Measurements from ENCODE around the gene UGDH. TPM values are rescaled to one million over a fixed set of nuclear protein-coding genes. Genes with fewer than 3 reads are reported as not detected.

The UGDH gene
- total RNA-seq (2014; rRNA removed; shearing (Covaris generic); ENCODE audit: low replicate concordance) = 10.3 and 10.9 TPM in 2 replicates

DNA sequence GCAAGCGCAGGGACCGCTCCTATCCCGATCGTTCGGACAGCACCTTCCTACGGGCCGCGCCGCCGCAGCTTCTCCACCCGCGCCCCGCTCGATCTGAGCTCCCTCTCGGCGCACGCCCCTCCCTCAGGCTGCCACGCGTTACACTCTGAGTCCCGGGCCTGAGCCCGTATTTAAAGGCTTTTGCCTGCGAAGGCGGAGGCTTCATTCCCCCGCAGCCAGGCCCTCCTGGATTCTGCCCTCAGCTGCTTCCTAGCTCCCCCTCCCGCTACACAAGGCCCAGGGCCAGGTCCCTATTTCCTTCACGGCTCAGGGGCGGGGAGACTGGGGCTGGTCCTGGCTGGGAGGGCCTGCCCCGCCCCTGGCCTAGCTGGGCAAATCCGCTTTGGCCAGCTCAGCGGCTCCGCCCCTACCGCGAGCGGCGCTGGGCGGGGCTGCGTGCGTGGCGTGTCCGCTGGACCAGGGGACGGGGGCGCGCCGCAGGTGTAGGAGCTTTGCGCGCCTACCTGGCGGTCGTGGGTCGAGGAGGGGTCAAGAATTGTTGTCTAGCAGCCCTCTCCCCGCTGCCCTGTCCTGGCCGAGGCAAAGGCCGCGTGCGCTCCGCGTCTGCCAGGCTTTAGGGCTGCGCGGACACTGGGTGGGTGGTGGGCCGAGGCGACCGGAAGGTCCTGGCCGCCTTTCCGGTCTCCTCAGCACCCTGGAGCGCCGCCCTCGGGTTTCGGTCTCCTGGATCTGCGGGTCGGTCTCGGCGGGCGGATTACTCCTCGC is at the start of gene UGDH:
TSS of gene UGDH (minus strand) at position 144 of the 765 bp plus-strand sequence. CDS start 5,927 bp downstream, outside the sequence.
- Histone ChIP-seq H4K20me1 (ENCODE audit: insufficient read depth, low read depth, low read length) (no peaks in the 10 kb centered on the region), H3K27ac (ENCODE audit: low read length) (peak within 1 kb of the TSS; percentile 23), H3K4me1 (ENCODE audit: low read length) (peaks cover 25% of the 10 kb centered on the region), H3K9me2 (replicated peaks; ENCODE audit: insufficient read depth, low read length) (no peaks in the 10 kb centered on the region), H3K27me3 (ENCODE audit: low read length) (no peaks in the 10 kb centered on the region), H3K9ac (ENCODE audit: low read length) (peak within 1 kb of the TSS; percentile 89), H3K36me3 (ENCODE audit: insufficient read depth, low read length) (no peaks in the 10 kb centered on the region), H3K4me3 (ENCODE audit: low read length) (peak within 1 kb of the TSS; percentile 93), H2AFZ (ENCODE audit: low read length) (peak within 1 kb of the TSS; percentile 85), H3K9me3 (ENCODE audit: low read length) (no peaks in the 10 kb centered on the region; the same call in 1 of the 2 replicates), H3K79me2 (ENCODE audit: low read length) (peaks cover 51% of the 10 kb centered on the region), H3K4me2 (ENCODE audit: low read depth, low read length, poor library complexity, severe bottlenecking) (peak within 1 kb of the TSS; percentile 93)
- peak; percentile 98 for DNase-seq

DNA sequence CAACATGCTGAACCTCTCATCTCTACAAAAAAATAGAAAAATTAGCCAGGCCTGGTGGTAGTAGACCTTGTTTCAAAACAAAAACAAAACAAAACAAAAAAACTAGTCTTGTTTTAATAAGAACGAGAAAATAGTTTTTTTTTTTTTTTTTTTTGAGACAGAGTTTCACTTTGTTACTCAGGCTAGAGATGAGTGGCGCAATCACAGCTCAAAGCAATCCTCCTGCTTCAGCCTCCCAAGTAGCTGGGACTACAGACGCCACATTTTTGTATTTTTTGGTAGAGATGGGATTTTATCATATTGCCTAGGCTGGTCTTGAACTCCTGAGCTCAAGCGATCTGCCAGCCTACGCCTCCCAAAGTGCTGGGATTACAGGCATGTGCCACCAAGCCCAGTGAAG is 47.7 kb upstream of the UGDH start:
- H3K27ac ChIP-seq (ENCODE audit: low read length) = peak overlapping the region; percentile 49
- no peak overlapping the region for H3K4me3 ChIP-seq (ENCODE audit: low read length)

DNA sequence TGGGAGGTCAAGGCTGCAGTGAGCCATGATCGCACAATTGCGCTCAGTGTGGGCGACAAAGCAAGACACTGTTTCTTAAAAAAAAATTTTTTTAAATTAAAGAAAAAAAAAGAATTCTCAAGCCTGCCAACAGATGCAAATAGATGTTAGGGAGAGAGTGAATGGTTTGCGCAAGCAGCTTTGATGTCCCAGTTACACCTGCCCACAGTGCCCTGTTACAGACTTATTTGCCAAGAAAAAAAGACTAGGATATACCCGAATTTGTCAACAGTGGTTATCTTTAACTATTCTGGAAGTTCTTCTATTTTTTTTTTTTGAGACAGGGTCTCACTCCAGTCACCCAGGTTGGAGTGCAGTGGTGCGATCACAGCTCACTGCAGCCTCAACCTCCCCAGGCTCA is 44.3 kb upstream of the UGDH start:
- DNase-seq = no peak
- no peak overlapping the region for H3K27ac ChIP-seq (ENCODE audit: low read length)
- no peak overlapping the region for H3K4me2 ChIP-seq (ENCODE audit: low read depth, low read length, poor library complexity, severe bottlenecking)
- peaks cover 41% of the 10 kb centered on the region for H3K36me3 ChIP-seq (ENCODE audit: insufficient read depth, low read length)
- H3K9me3 ChIP-seq (ENCODE audit: low read length) = no peaks in the 10 kb centered on the region
- no peak overlapping the region for H3K9ac ChIP-seq (ENCODE audit: low read length)
- H2AFZ ChIP-seq (ENCODE audit: low read length) = no peak overlapping the region
- H3K27me3 ChIP-seq (ENCODE audit: low read length) = no peaks in the 10 kb centered on the region
- H3K79me2 ChIP-seq (ENCODE audit: low read length) = peaks cover 66% of the 10 kb centered on the region
- H3K9me2 ChIP-seq (replicated peaks; ENCODE audit: insufficient read depth, low read length) = no peaks in the 10 kb centered on the region
- H3K4me1 ChIP-seq (ENCODE audit: low read length) = peaks cover 22% of the 10 kb centered on the region
- no peak overlapping the region for H3K4me3 ChIP-seq (ENCODE audit: low read length)
- H4K20me1 ChIP-seq (ENCODE audit: insufficient read depth, low read depth, low read length) = no peaks in the 10 kb centered on the region

More for the DNA sequence above, 47.7 kb upstream of the UGDH start:
- 0 out of 2 replicates have a peak, but pooled peaks cover 4% of the 10 kb centered on the region for H4K20me1 ChIP-seq (ENCODE audit: insufficient read depth, low read depth, low read length)
- DNase-seq = no peak
- no peak overlapping the region for H3K9ac ChIP-seq (ENCODE audit: low read length)
- no peaks in the 10 kb centered on the region for H3K9me3 ChIP-seq (ENCODE audit: low read length)
- H3K9me2 ChIP-seq (replicated peaks; ENCODE audit: insufficient read depth, low read length) = no peaks in the 10 kb centered on the region
- H3K27me3 ChIP-seq (ENCODE audit: low read length) = no peaks in the 10 kb centered on the region
- no peak overlapping the region for H2AFZ ChIP-seq (ENCODE audit: low read length)
- peak overlapping the region; percentile 45 for H3K4me2 ChIP-seq (ENCODE audit: low read depth, low read length, poor library complexity, severe bottlenecking)
- H3K36me3 ChIP-seq (ENCODE audit: insufficient read depth, low read length) = peaks cover 37% of the 10 kb centered on the region
- peaks cover 25% of the 10 kb centered on the region for H3K4me1 ChIP-seq (ENCODE audit: low read length)
- peaks cover 78% of the 10 kb centered on the region for H3K79me2 ChIP-seq (ENCODE audit: low read length)

DNA sequence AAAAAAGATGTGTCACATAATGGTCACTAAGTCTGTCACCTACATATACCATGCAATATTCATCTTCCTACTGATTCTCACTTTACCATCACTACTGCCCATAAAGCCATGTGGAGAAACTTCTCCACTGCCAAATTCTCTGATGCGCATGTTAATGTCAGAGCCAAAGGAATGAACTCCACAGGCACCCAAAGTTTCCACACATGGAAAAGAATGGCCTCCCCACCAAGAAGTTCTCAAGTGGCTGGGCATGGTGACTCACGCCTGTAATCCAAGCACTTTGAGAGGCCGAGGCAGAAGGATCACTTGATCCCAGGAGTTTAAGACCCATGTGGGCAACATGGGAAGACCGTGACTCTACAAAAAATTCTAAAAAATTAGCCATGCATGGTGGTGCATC is 43.8 kb upstream of the UGDH start:
- H3K27ac ChIP-seq (ENCODE audit: low read length) = no peak overlapping the region
- peaks cover 67% of the 10 kb centered on the region for H3K79me2 ChIP-seq (ENCODE audit: low read length)
- no peaks in the 10 kb centered on the region for H3K9me3 ChIP-seq (ENCODE audit: low read length)
- no peaks in the 10 kb centered on the region for H3K27me3 ChIP-seq (ENCODE audit: low read length)
- DNase-seq = no peak
- no peak overlapping the region for H2AFZ ChIP-seq (ENCODE audit: low read length)
- no peak overlapping the region for H3K4me2 ChIP-seq (ENCODE audit: low read depth, low read length, poor library complexity, severe bottlenecking)
- no peak overlapping the region for H3K4me3 ChIP-seq (ENCODE audit: low read length)
- peaks cover 46% of the 10 kb centered on the region for H3K36me3 ChIP-seq (ENCODE audit: insufficient read depth, low read length)
- no peaks in the 10 kb centered on the region for H4K20me1 ChIP-seq (ENCODE audit: insufficient read depth, low read depth, low read length)
- H3K9me2 ChIP-seq (replicated peaks; ENCODE audit: insufficient read depth, low read length) = no peaks in the 10 kb centered on the region
- H3K4me1 ChIP-seq (ENCODE audit: low read length) = peaks cover 19% of the 10 kb centered on the region
- H3K9ac ChIP-seq (ENCODE audit: low read length) = no peak overlapping the region

DNA sequence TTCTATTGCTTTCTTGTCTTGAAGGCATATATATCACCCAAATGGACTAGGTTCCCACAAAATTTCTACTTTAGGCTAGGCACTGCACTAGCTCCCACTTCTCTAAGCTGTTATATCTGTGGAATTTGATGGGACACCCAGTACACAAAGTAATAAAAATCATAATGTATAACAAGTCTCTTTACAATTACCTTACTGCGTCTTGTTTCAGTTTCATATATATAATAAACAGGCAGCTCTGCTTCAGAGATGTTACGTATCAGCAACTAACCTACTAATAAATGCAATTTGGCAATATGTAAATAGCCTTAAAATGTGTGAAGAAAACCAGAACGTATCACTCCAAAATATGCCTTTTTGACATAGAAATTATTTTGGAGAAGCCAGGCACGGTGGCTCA is 42.0 kb upstream of the UGDH start:
- peaks cover 67% of the 10 kb centered on the region for H3K79me2 ChIP-seq (ENCODE audit: low read length)
- H3K4me3 ChIP-seq (ENCODE audit: low read length) = no peak overlapping the region
- H3K4me1 ChIP-seq (ENCODE audit: low read length) = peaks cover 4% of the 10 kb centered on the region
- no peak overlapping the region for H3K4me2 ChIP-seq (ENCODE audit: low read depth, low read length, poor library complexity, severe bottlenecking)
- H3K9me3 ChIP-seq (ENCODE audit: low read length) = no peaks in the 10 kb centered on the region
- H4K20me1 ChIP-seq (ENCODE audit: insufficient read depth, low read depth, low read length) = no peaks in the 10 kb centered on the region
- no peak overlapping the region for H2AFZ ChIP-seq (ENCODE audit: low read length)
- peaks cover 58% of the 10 kb centered on the region for H3K36me3 ChIP-seq (ENCODE audit: insufficient read depth, low read length)
- H3K27me3 ChIP-seq (ENCODE audit: low read length) = no peaks in the 10 kb centered on the region
- DNase-seq = no peak
- no peak overlapping the region for H3K9ac ChIP-seq (ENCODE audit: low read length)
- H3K9me2 ChIP-seq (replicated peaks; ENCODE audit: insufficient read depth, low read length) = no peaks in the 10 kb centered on the region
- no peak overlapping the region for H3K27ac ChIP-seq (ENCODE audit: low read length)

DNA sequence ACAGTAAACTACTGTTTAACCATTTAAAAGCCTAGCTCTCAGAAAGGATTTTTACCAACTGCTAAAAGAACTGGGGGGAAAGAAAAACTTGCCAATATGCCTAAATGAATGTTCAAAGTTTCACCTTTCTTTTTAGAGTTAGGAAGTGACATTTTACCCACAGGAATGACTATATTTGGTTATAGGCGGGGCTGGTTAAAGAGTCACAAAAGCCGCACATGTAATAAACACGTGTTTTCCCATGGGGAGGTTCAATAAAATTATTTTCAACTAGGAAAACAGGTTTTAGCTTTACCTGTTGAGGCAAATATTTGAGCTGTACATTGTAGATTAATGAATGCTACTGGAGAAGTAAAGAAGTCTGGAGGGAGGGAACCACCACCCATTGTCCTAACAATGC is 41.6 kb upstream of the UGDH start:
- DNase-seq = no peak
- Histone ChIP-seq H3K4me2 (ENCODE audit: low read depth, low read length, poor library complexity, severe bottlenecking) (no peak overlapping the region), H3K9ac (ENCODE audit: low read length) (no peak overlapping the region), H3K79me2 (ENCODE audit: low read length) (peaks cover 68% of the 10 kb centered on the region), H3K36me3 (ENCODE audit: insufficient read depth, low read length) (peaks cover 58% of the 10 kb centered on the region), H3K4me3 (ENCODE audit: low read length) (no peak overlapping the region), H2AFZ (ENCODE audit: low read length) (no peak overlapping the region), H3K27ac (ENCODE audit: low read length) (no peak overlapping the region), H4K20me1 (ENCODE audit: insufficient read depth, low read depth, low read length) (no peaks in the 10 kb centered on the region), H3K9me3 (ENCODE audit: low read length) (no peaks in the 10 kb centered on the region), H3K9me2 (replicated peaks; ENCODE audit: insufficient read depth, low read length) (no peaks in the 10 kb centered on the region), H3K4me1 (ENCODE audit: low read length) (peaks cover under 1% of the 10 kb centered on the region), H3K27me3 (ENCODE audit: low read length) (no peaks in the 10 kb centered on the region)

DNA sequence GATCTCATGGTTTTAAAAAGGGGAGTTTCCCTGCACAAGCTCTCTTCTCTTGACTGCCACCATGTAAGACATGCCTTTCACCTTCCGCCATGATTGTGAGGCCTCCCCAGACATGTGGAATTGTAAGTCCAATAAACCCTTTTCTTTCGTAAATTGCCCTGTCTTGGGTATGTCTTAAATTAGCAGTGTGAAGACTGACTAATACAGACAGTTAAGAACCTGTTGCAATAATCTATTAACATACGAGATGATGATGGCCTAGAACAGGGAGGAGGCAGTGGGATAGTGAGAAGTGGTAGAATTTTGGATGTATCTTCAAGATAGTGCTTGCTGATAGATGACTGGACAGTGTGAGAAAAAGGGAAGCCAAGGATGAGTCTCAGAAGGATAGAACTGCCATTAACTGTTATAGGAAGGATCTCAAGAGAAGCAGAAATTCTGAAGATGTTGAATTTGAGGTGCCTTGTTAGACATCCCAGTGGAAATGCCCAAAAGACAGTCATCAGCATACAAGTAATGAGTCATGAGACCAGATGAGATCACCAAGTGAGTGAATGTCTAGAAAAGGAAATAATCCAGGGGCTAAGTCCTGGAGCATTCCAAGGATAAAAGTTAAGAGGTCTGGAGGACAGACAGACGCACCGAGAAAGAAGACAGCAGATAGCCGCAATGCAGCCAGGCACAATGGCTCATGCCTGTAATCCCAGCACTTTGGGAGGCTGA is 38.8 kb upstream of the UGDH start:
- H3K9me2 ChIP-seq (replicated peaks; ENCODE audit: insufficient read depth, low read length) = no peaks in the 10 kb centered on the region
- H3K9me3 ChIP-seq (ENCODE audit: low read length) = no peaks in the 10 kb centered on the region
- peaks cover 44% of the 10 kb centered on the region for H3K36me3 ChIP-seq (ENCODE audit: insufficient read depth, low read length)
- no peak overlapping the region for H2AFZ ChIP-seq (ENCODE audit: low read length)
- H3K27ac ChIP-seq (ENCODE audit: low read length) = no peak overlapping the region
- no peak overlapping the region for H3K4me3 ChIP-seq (ENCODE audit: low read length)
- no peaks in the 10 kb centered on the region for H4K20me1 ChIP-seq (ENCODE audit: insufficient read depth, low read depth, low read length)
- H3K4me2 ChIP-seq (ENCODE audit: low read depth, low read length, poor library complexity, severe bottlenecking) = no peak overlapping the region
- no peaks in the 10 kb centered on the region for H3K27me3 ChIP-seq (ENCODE audit: low read length)
- no peak overlapping the region for H3K9ac ChIP-seq (ENCODE audit: low read length)
- H3K4me1 ChIP-seq (ENCODE audit: low read length) = no peaks in the 10 kb centered on the region
- peaks cover 65% of the 10 kb centered on the region for H3K79me2 ChIP-seq (ENCODE audit: low read length)
- no peak for DNase-seq

DNA sequence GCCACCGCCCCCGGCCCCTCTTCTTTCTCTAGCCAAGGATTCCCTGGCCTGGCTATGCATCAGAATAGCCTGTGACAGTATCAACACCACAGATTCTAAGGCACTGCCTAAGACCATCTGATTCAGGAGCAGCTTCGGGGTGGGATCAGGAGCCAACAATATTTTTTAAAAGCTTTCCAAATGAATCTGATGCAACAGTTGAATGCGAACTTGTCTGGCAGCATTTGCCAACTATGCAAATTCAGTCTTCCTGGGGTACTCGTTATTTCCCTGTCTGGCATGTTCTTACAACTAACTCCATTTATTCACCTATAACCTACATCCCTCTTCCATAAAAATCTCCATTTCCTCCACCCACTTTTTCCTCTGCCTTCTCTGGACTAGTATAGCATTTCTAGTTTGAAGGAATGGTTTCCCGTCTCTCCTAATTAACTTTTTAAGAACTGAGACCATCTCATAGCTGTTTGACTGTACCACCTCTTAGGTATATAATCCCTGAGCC is 36.2 kb upstream of the UGDH start:
- Histone ChIP-seq H4K20me1 (ENCODE audit: insufficient read depth, low read depth, low read length) (no peaks in the 10 kb centered on the region), H3K9me2 (replicated peaks; ENCODE audit: insufficient read depth, low read length) (no peaks in the 10 kb centered on the region), H3K4me3 (ENCODE audit: low read length) (no peak overlapping the region), H3K4me2 (ENCODE audit: low read depth, low read length, poor library complexity, severe bottlenecking) (no peak overlapping the region), H3K4me1 (ENCODE audit: low read length) (no peaks in the 10 kb centered on the region), H3K27me3 (ENCODE audit: low read length) (no peaks in the 10 kb centered on the region), H3K79me2 (ENCODE audit: low read length) (peaks cover 54% of the 10 kb centered on the region), H3K27ac (ENCODE audit: low read length) (0 out of 2 replicates have a peak overlapping the region, but pooled peaks have one; percentile 19), H3K9me3 (ENCODE audit: low read length) (no peaks in the 10 kb centered on the region), H3K9ac (ENCODE audit: low read length) (no peak overlapping the region), H3K36me3 (ENCODE audit: insufficient read depth, low read length) (peaks cover 29% of the 10 kb centered on the region), H2AFZ (ENCODE audit: low read length) (no peak overlapping the region)
- DNase-seq = no peak
